ENCODE results near the gene NEB.
"Not testable (repeated sequence)": the region's sequence is repeated elsewhere in the genome, so short reads cannot be mapped to it uniquely, and the experiment has no call there.

NEB gene

DNA sequence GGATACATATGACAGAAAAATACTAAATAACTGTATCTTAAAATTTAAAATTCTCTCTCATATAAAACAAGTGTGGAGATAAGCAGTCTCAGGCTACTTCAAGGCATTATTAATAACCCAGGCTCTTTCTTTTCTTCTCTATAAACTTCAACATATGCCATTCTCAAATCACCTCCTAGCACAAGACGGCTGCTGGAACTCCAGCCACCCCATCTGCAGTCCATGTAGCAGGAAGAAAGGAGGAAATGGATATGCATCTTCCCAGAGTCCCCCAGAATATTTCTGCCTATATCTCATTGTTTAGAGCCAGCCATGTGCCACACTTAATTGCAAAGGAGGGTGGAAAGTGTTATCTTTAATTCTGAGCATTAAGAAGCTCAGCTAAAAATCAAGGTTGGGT lies 35.3 kb upstream of the NEB start:
- Mint-ChIP-seq H3K4me1 (ENCODE audit: low read depth) (peaks cover 6% of the 10 kb centered on the region), H3K9me3 (ENCODE audit: low read depth) (peaks cover 3% of the 10 kb centered on the region), H3K27ac (no peak overlapping the region), H3K36me3 (peaks cover 6% of the 10 kb centered on the region), H3K27me3 (no peaks in the 10 kb centered on the region), H3K4me3 (no peak overlapping the region)

DNA sequence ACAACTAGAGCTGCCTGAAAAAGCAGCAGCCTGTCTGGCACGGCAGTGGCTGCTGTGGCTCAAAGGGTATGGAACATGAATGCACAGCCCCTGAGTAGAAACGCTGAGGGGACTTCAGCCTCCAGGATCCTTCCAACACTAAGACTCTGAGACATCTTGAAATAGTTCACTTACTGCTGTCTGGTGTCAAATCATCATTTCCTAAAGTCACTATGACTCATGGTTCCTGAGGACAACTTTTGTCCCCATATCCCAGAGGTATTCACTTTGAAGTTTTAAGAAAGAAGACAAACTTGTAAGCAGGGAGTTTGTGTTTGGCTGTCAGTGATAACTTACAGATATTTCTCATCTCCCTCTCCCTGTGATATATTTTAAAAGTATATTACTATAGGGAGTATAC lies 33.3 kb upstream of the NEB start:
- Mint-ChIP-seq H3K4me1 (ENCODE audit: low read depth) (peaks cover 6% of the 10 kb centered on the region), H3K27ac (no peak overlapping the region), H3K36me3 (peaks cover 10% of the 10 kb centered on the region), H3K9me3 (ENCODE audit: low read depth) (peaks cover 3% of the 10 kb centered on the region), H3K27me3 (no peaks in the 10 kb centered on the region), H3K4me3 (no peak overlapping the region)

DNA sequence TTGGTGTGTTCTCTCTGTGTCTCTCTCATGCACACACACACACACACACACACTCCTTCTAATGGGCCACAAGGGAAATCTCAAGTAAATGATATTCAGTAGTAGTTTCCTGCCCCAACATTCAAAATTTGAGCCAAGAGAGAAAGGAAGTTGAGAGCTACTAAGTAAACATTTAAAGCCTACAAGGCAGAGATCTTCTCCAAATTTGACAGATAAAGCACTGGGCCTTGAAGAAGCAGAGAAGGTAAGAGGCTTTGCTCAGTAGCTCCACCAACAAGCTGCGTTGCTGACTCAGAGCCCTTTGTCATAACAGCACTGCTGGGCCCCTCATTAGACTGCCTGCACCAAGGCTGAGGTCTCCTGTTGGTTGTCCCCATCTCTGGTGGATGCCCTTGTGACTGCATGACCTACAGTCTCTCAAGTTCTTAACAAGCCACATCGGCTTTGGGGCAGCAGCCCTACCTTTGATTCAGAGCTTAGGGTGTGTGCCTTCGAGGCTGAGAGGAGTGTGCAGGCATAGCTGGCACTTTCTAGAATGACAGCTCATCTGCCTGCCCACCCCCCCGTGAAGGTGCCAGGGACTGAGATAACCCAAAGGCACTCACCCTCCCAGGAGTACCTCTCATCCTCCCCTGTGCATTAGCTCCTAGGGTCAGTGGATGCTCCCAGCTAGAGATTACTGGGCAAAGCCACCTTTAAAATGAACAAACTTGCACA lies 32.3 kb upstream of the NEB start:
- Mint-ChIP-seq H3K27me3 (no peaks in the 10 kb centered on the region), H3K27ac (no peak overlapping the region)

DNA sequence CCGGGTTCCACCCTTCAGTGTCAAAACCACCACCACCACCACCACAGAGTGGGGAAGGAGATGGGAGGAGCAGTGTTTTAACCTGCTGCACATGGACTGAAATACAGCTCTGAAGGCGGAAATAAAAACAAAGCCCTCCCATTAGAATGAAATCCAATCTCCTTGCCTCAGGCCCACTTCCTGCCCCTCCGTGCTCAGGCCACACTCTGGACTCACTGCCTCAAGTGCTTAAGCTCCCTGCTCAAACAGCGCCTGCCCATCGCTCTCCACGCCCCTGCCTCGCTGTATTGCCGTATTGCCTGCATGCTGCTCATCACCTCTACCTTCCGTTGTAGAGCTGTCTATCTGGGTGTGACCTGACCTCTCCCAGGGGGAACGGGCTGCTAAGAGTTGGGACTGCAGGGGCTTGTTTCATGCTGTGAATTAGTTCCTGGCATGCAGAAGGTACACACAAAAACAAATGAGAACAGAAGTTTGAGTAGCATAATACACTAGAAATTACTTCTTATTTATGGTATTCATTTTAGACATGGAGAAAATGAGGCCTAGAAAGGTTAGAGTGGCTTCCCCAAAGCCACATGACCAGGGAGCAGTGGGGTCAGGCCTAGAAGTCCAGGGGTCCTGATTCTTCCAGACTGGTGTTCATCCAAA lies 31.6 kb upstream of the NEB start:
- peaks cover 6% of the 10 kb centered on the region for H3K4me1 Mint-ChIP-seq (ENCODE audit: low read depth)
- peaks cover 9% of the 10 kb centered on the region for H3K36me3 Mint-ChIP-seq
- H3K27ac Mint-ChIP-seq: no peak overlapping the region
- peaks cover 3% of the 10 kb centered on the region for H3K9me3 Mint-ChIP-seq (ENCODE audit: low read depth)
- H3K4me3 Mint-ChIP-seq: no peak overlapping the region
- H3K27me3 Mint-ChIP-seq: no peaks in the 10 kb centered on the region

More for the DNA sequence above, 32.3 kb upstream of the NEB start:
- H3K4me1 Mint-ChIP-seq (ENCODE audit: low read depth): peaks cover 6% of the 10 kb centered on the region
- peaks cover 7% of the 10 kb centered on the region for H3K36me3 Mint-ChIP-seq
- H3K9me3 Mint-ChIP-seq (ENCODE audit: low read depth): peaks cover 3% of the 10 kb centered on the region
- no peak overlapping the region for H3K4me3 Mint-ChIP-seq

DNA sequence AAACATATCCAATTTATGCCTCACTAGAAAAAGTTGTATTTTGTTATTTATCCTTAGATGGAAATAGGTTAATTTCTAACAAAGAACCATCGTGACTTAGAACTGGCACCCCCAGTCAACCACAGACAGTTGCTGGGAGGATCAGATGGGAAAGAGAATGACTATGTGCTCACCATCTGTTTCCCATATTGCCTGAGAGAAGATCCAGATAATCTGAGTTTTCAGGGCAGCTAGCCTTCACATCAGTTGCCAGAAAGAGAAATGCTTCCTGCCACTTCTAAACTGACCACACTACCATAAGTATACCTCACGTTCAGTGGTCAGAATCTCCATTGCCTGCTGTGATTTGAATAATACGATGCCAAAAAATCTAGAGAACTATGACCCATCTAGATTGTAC lies 28.4 kb upstream of the NEB start:
- Mint-ChIP-seq H3K27ac (no peak overlapping the region), H3K9me3 (ENCODE audit: low read depth) (no peaks in the 10 kb centered on the region), H3K4me1 (ENCODE audit: low read depth) (peaks cover 6% of the 10 kb centered on the region), H3K4me3 (no peak overlapping the region), H3K36me3 (peaks cover 9% of the 10 kb centered on the region), H3K27me3 (no peaks in the 10 kb centered on the region)

DNA sequence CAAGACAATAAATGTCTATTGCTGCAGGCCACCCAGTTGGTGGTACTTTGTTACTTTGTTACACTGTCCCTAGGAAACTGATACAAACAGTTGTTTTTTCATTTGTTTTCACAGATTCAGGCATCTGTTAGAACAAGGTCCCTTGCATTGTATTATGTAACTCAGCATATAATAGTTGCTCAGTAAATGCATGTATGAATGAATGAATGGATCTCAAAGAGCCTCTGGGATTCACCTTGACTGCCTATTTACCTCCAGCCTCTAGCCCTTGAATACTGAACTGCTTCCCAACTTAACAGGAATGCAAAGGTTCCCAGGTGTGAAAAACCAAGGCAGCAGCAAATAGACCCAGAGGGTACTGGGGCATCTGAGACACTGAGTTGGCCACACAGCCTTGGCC lies 27.4 kb upstream of the NEB start:
- no peaks in the 10 kb centered on the region for H3K9me3 Mint-ChIP-seq (ENCODE audit: low read depth)
- peaks cover 9% of the 10 kb centered on the region for H3K36me3 Mint-ChIP-seq
- no peaks in the 10 kb centered on the region for H3K27me3 Mint-ChIP-seq
- no peak overlapping the region for H3K4me3 Mint-ChIP-seq
- H3K4me1 Mint-ChIP-seq (ENCODE audit: low read depth): peaks cover 6% of the 10 kb centered on the region
- no peak overlapping the region for H3K27ac Mint-ChIP-seq

DNA sequence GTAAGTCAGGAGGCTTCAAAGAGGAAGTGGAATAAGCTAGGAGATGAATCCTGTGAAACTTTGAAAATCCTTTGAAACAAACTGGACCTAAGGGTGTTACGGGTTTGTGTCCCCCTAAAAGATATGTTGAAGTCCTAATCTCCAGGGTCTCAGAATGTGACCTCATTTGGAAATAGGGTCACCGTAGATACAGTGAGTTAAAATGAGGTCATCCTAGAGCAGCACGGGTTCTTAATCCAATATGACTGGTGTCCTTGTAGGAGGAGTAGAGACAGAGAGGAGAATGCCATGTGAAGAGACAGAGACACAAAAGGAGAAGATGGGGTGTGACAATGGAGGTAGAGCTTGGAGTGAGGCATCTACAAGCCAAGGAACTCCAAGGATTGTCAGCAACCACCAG lies 26.9 kb upstream of the NEB start:
- no peak overlapping the region for H3K4me3 Mint-ChIP-seq
- H3K27ac Mint-ChIP-seq: no peak overlapping the region
- H3K27me3 Mint-ChIP-seq: no peaks in the 10 kb centered on the region
- peaks cover 3% of the 10 kb centered on the region for H3K4me1 Mint-ChIP-seq (ENCODE audit: low read depth)
- H3K9me3 Mint-ChIP-seq (ENCODE audit: low read depth): no peaks in the 10 kb centered on the region
- H3K36me3 Mint-ChIP-seq: peaks cover 9% of the 10 kb centered on the region

DNA sequence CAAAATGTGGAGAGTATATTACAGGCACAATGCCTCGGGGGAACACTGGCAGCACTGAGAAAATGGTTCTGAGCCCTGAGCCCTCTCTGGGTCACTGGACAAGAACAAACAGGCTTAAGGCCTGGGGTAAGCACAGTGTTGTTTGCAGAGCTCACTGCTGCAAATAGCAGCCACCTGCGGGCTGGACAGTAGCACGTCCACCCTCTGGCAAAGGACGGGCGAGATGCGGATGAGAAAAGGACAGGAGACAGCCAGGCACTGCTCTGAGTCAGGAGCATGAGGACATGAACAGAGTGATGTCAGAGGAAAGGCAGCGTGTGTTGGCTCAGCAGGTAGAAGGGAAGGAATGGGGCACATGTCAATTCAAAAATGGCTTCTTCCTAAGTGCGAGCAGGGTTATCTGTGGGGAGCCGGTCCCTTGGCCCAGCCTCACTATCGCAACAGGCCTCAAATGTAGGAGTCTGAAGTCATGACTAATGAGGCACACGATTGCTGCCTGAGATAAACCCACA lies 25.9 kb upstream of the NEB start:
- H3K36me3 Mint-ChIP-seq: peaks cover 6% of the 10 kb centered on the region
- H3K4me1 Mint-ChIP-seq (ENCODE audit: low read depth): no peaks in the 10 kb centered on the region
- no peak overlapping the region for H3K27ac Mint-ChIP-seq
- H3K27me3 Mint-ChIP-seq: no peaks in the 10 kb centered on the region
- no peak overlapping the region for H3K4me3 Mint-ChIP-seq
- no peaks in the 10 kb centered on the region for H3K9me3 Mint-ChIP-seq (ENCODE audit: low read depth)

DNA sequence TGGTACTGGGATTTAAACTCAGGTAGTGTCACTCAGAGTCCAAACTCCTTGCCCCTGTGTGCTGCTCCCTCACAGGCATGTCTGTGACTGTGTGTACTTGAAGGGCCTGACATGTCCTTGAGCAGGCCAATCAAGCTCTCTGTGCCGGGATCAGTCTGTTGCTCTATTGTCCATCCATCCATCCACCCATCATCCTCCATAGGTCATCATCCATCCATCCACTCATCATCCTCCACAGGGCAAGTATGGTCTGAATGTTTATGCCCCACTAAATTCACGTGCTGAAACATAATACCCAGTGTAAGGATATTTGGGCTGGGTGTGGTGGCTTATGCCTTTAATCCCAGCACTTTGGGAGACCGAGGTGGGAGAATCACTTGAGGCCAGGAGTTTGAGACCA lies 24.5 kb upstream of the NEB start:
- Mint-ChIP-seq H3K27me3 (no peaks in the 10 kb centered on the region), H3K36me3 (peaks cover 4% of the 10 kb centered on the region), H3K27ac (no peak overlapping the region), H3K9me3 (ENCODE audit: low read depth) (no peaks in the 10 kb centered on the region), H3K4me1 (ENCODE audit: low read depth) (no peaks in the 10 kb centered on the region), H3K4me3 (no peak overlapping the region)

DNA sequence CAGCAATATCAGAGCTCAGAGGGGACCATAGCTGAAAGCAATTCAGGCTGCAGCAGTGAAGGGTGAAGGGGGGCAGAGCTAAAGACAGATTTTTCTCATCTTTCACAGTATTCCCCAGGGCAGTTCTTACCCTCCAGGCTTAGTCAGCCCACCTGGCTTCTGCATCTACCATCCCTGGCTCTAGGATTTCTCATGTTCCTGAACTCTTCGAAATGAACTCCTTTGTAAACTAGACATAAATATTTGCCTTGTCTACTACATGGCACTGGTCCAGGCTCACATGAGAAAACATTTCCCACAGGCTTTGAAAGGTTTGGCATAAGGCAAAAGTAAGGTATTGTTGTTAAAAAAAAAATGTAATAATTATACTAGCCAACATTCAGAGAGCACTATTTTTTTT lies 23.6 kb upstream of the NEB start:
- no peaks in the 10 kb centered on the region for H3K9me3 Mint-ChIP-seq (ENCODE audit: low read depth)
- H3K27me3 Mint-ChIP-seq: no peaks in the 10 kb centered on the region
- H3K4me1 Mint-ChIP-seq (ENCODE audit: low read depth): no peaks in the 10 kb centered on the region
- peaks cover 2% of the 10 kb centered on the region for H3K36me3 Mint-ChIP-seq
- no peak overlapping the region for H3K4me3 Mint-ChIP-seq
- H3K27ac Mint-ChIP-seq: no peak overlapping the region

DNA sequence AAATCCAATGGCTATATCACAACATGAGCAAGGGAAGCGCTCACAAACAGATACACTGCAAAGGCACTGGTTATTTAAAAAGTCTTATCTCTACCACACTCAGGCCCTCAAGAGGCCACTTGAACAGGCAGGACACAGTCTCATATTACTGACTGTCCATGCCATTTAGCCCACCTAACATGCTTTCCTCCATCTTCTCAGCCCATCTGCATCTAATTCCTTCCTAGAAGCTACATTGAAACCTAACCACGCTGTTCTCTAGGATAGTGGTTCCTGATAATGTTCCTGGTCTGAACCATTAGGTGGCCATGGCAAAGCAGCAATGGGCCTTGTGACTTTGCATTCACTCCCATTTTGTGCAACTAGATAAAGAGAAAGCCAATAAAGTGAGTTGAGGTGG lies 22.5 kb upstream of the NEB start:
- Mint-ChIP-seq H3K4me1 (ENCODE audit: low read depth) (no peaks in the 10 kb centered on the region), H3K36me3 (peaks cover 2% of the 10 kb centered on the region), H3K4me3 (no peak overlapping the region), H3K9me3 (ENCODE audit: low read depth) (no peaks in the 10 kb centered on the region), H3K27me3 (no peaks in the 10 kb centered on the region), H3K27ac (no peak overlapping the region)

DNA sequence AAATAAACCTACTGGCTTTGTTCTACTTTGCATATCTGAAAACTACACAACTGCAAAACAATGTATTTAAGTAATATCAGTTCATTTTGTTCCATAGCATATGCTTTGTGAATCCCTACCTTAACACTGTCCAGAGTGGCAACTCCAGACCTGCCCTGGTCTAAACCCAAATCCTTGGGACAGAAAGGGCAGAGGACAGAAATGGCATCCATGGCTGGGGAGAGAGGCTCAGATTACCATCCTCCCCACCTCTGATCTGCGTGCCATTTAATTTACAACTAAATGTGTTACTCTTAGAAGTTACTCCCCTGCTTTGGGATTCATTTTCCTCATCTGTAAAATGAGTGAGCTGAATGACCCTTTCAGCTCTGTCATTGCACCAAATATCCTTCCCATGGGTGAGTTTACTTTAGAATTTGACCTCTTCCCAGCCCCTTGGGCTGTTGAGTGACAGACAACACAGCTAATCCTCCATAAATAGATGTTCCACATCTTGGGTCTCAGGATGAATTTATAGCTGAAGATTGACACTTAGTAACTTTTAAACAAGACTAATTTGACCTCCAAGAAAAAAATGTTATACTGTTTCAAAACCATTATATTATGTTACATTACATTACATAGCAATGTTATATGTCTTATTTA lies 20.1 kb upstream of the NEB start:
- Mint-ChIP-seq H3K9me3 (ENCODE audit: low read depth) (no peaks in the 10 kb centered on the region), H3K27ac (no peak overlapping the region), H3K4me1 (ENCODE audit: low read depth) (no peaks in the 10 kb centered on the region), H3K36me3 (no peaks in the 10 kb centered on the region), H3K4me3 (no peak overlapping the region), H3K27me3 (no peaks in the 10 kb centered on the region)

DNA sequence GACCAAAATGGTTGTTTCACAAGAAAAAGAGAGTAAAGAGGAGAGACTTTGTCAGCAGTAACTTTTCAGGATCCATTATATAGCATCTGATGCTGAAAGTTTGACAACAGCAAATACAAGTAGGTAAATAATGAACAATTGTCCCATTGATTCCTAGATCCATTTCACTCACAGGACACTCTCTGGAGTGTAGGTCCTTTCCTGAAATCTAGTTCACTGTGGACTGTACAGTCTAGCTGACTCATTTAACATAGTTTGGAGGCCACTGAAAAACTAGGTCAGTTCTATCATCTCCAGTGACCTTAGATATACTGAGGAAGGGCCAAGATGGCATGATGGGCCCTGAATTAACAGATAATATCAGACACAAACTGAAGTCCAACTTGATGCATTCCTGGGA lies 19.3 kb upstream of the NEB start:
- Mint-ChIP-seq H3K36me3 (no peaks in the 10 kb centered on the region), H3K4me1 (ENCODE audit: low read depth) (no peaks in the 10 kb centered on the region), H3K9me3 (ENCODE audit: low read depth) (no peaks in the 10 kb centered on the region), H3K4me3 (no peak overlapping the region), H3K27me3 (no peaks in the 10 kb centered on the region), H3K27ac (no peak overlapping the region)

DNA sequence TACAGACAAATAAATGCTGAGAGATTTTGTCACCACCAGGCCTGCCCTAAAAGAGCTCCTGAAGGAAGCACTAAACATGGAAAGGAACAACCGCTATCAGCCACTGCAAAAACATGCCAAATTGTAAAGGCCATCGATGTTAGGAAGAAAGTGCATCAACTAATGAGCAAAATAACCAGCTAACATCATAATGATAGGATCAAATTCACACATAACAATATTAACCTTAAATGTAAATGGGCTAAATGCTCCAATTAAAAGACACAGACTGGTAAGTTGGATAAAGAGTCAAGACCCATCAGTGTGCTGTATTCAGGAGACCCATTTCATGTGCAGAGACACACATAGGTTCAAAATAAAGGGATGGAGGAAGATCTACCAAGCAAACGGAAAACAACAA lies 11.0 kb upstream of the NEB start:
- H3K4me3 Mint-ChIP-seq; H3K4me1 Mint-ChIP-seq (ENCODE audit: low read depth); H3K27me3 Mint-ChIP-seq; H3K9me3 Mint-ChIP-seq (ENCODE audit: low read depth); H3K27ac Mint-ChIP-seq: not testable (repeated sequence)
- H3K36me3 Mint-ChIP-seq: peaks cover 18% of the 10 kb centered on the region

DNA sequence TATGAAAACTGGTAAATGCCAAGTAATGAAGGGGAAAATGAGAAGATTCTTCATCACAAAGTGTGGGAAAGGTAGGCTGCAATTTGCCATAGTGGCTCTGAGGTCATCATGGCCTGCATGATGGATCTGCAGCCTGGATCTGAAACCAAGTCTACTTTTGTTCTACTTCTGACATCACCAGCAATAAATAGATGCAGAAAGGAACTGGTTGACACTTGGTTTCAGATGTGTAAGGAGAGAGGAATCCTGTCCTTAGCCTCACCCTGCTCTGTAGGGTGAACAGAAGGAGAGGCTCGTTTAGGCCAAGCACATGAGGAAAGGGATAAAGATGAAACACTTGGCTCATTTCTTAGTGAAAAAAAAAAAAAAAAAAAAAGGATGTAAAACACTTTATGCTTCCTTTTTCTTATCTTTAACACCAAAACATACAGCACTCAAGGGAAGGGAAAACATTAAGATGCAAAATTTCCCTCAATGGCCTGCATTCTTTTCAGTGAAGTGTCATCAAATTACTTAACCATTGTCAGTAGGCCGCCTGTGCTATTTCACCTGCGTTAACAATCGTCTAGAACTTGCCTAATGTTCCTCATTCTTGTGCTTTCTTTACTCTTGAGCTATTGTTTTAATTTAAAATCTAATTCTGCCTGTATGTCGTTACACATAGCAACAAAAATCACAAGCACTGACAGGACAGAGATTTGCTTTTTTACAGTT lies 3.9 kb downstream of the NEB start:
- Mint-ChIP-seq H3K4me3 (no peak overlapping the region), H3K27ac (no peak overlapping the region), H3K36me3 (no peaks in the 10 kb centered on the region), H3K27me3 (peaks cover 1% of the 10 kb centered on the region), H3K9me3 (ENCODE audit: low read depth) (no peaks in the 10 kb centered on the region), H3K4me1 (ENCODE audit: low read depth) (no peaks in the 10 kb centered on the region)

Measured in activated naive CD8-positive, alpha-beta T cell (primary cell).